NB4 (cell line): ENCODE results near the gene CDH12.
"Not testable (repeated sequence)": the region's sequence is repeated elsewhere in the genome, so short reads cannot be mapped to it uniquely, and the experiment has no call there.

Experiments used
- DNase-seq: peaks from one replicate; pipeline ENCODE4 v3.0.0; 2010; ENCODE audit warnings: low read depth
- H3K4me3 ChIP-seq: one replicate; pipeline ENCODE4 v1.5.1; 2011; ENCODE audit warnings: mild to moderate bottlenecking, low read depth, low read length, moderate library complexity
- CTCF ChIP-seq: IDR thresholded peaks from one replicate; pipeline ENCODE4 v1.5.1; 2012; ENCODE audit warnings: low read depth, low read length
- MAX ChIP-seq: IDR thresholded peaks from 2 replicates; pipeline ENCODE4 v1.6.1; 2011; ENCODE audit warnings: low read depth, low read length
- MYC ChIP-seq: IDR thresholded peaks from 2 replicates; pipeline ENCODE4 v1.6.1; 2011; ENCODE audit warnings: low read depth, low read length
- POLR2A ChIP-seq: IDR thresholded peaks from 2 replicates; pipeline ENCODE4 v1.6.1; 2011; ENCODE audit warnings: mild to moderate bottlenecking; ENCODE audit not compliant: insufficient read length; ENCODE audit errors: extremely low read depth

The CDH12 gene

GRCh38 chr5:22278164-22278563 is 575.0 kb downstream of the CDH12 start:
- H3K4me3 ChIP-seq: no peak overlapping the region
- TF ChIP-seq POLR2A: no peak
- TF ChIP-seq MYC: no peak
- TF ChIP-seq CTCF: no peak
- TF ChIP-seq MAX: no peak
- no peak for DNase-seq

GRCh38 chr5:22277006-22277405 is 576.1 kb downstream of the CDH12 start:
- H3K4me3 ChIP-seq: no peak overlapping the region
- TF ChIP-seq CTCF (no peak), MYC (no peak), MAX (no peak)
- no peak for DNase-seq

GRCh38 chr5:22265855-22266254 is 587.3 kb downstream of the CDH12 start:
- not testable (repeated sequence) for DNase-seq, H3K4me3 ChIP-seq

GRCh38 chr5:22258139-22258538 is 595.0 kb downstream of the CDH12 start:
- H3K4me3 ChIP-seq: no peak overlapping the region
- no peak for DNase-seq
- TF ChIP-seq POLR2A: no peak
- TF ChIP-seq MAX: no peak
- no peak for TF ChIP-seq CTCF
- no peak for TF ChIP-seq MYC

- no peak overlapping the region for H3K4me3 ChIP-seq
- TF ChIP-seq CTCF: no peak
- TF ChIP-seq MYC: no peak
- TF ChIP-seq MAX: no peak
- TF ChIP-seq POLR2A: no peak
- no peak for DNase-seq
Observed at GRCh38 chr5:22250528-22250927, 602.6 kb downstream of the CDH12 start.

GRCh38 chr5:22249209-22249729 is 603.9 kb downstream of the CDH12 start:
- no peak for TF ChIP-seq CTCF
- no peak for TF ChIP-seq MYC
- no peak for TF ChIP-seq MAX
- no peak for TF ChIP-seq POLR2A
- no peak overlapping the region for H3K4me3 ChIP-seq
- DNase-seq: no peak
